Keratinocyte (primary cell): ENCODE measurements around the gene SLC12A9. TPM values are rescaled to one million over a fixed set of nuclear protein-coding genes. Genes with fewer than 3 reads are reported as not detected.

Source experiments
- DNase-seq: peaks from one replicate; pipeline ENCODE4 v3.0.0-alpha.2; 2011; ENCODE audit warnings: low read depth, missing footprints, low spot score
- FAIRE-seq: peaks from 2 replicates; lab custom pipeline; 2011; peaks lifted over from hg19 to GRCh38; lab: Jason Lieb, UNC
- H2AFZ ChIP-seq: 2 replicates; pipeline ENCODE4 v1.6.0; 2012; ENCODE audit warnings: low read length, control low read depth, inconsistent platforms; ENCODE audit not compliant: control insufficient read depth
- H3K27ac ChIP-seq: 2 replicates; pipeline ENCODE4 v1.5.1; 2011; ENCODE audit warnings: low read length; ENCODE audit not compliant: control insufficient read depth, insufficient read depth
- H3K27me3 ChIP-seq: 3 replicates; pipeline ENCODE4 v1.6.0; 2011; ENCODE audit warnings: low read length; ENCODE audit not compliant: control insufficient read depth, insufficient read depth; ENCODE audit errors: extremely low read depth
- H3K36me3 ChIP-seq, 2 experiments: 2 replicates in 1 of 2; 3 replicates in 1 of 2; pipeline ENCODE4 v1.5.1; 2011; ENCODE audit warnings: low read length in 2 of 2, mild to moderate bottlenecking in 1 of 2; ENCODE audit not compliant: control insufficient read depth in 2 of 2, insufficient read depth in 2 of 2; ENCODE audit errors: extremely low read depth in 1 of 2
- H3K4me1 ChIP-seq: 3 replicates; pipeline ENCODE4 v1.5.1; 2011; ENCODE audit warnings: low read length; ENCODE audit not compliant: control insufficient read depth, insufficient read depth; ENCODE audit errors: extremely low read depth
- H3K4me2 ChIP-seq: 3 replicates; pipeline ENCODE4 v1.6.0; 2011; ENCODE audit warnings: low read depth, low read length; ENCODE audit not compliant: control insufficient read depth, insufficient read depth; ENCODE audit errors: extremely low read depth
- H3K4me3 ChIP-seq, 3 experiments: fragments of 200-600 bp in 1 of 3; sonication (generic) in 1 of 3; 2 replicates in 2 of 3; 3 replicates in 1 of 3; pipeline ENCODE4 v1.5.1; 2011 to 2016; ENCODE audit warnings: low read length in 3 of 3, mild to moderate bottlenecking in 3 of 3, control low read depth in 2 of 3, inconsistent platforms in 1 of 3, low read depth in 1 of 3, mixed read lengths in 1 of 3, mixed run types in 1 of 3, moderate library complexity in 1 of 3; ENCODE audit not compliant: control insufficient read depth in 2 of 3, insufficient read depth in 2 of 3; ENCODE audit errors: extremely low read depth in 1 of 3
- H3K79me2 ChIP-seq: 2 replicates; pipeline ENCODE4 v1.6.0; 2012; ENCODE audit warnings: low read length; ENCODE audit not compliant: control insufficient read depth, insufficient read depth
- H3K9ac ChIP-seq: 3 replicates; pipeline ENCODE4 v1.6.0; 2011; ENCODE audit warnings: low read length; ENCODE audit not compliant: control insufficient read depth, insufficient read depth; ENCODE audit errors: extremely low read depth
- H3K9me1 ChIP-seq: 3 replicates; pipeline ENCODE4 v1.6.0; 2011; ENCODE audit warnings: low read length; ENCODE audit not compliant: control insufficient read depth, insufficient read depth; ENCODE audit errors: extremely low read depth
- H3K9me3 ChIP-seq: 2 replicates; pipeline ENCODE4 v1.5.1; 2012; ENCODE audit warnings: low read depth, low read length; ENCODE audit not compliant: control insufficient read depth
- H4K20me1 ChIP-seq: 3 replicates; pipeline ENCODE4 v1.6.0; 2011; ENCODE audit warnings: low read length; ENCODE audit not compliant: control insufficient read depth, insufficient read depth; ENCODE audit errors: extremely low read depth
- EZH2 ChIP-seq: IDR thresholded peaks from one replicate; pipeline ENCODE4 v1.6.1; 2012; ENCODE audit warnings: inconsistent platforms, mild to moderate bottlenecking, low read length, moderate library complexity
- dilution Hi-C: fragments of 300-500 bp; cut with MboI; formaldehyde crosslinking; loops from one replicate; pipeline ENCODE4 v1.7.0; 2020; ENCODE audit warnings: low sequenced_read_pairs; ENCODE audit not compliant: extremely low pct_ligation_motif_present
- polyA plus RNA-seq, 5 experiments: library from polyadenylated mRNA; depleted of rRNA in 3 of 5; stranded (reverse) in 3 of 5; stranded (forward) in 1 of 5; unstranded in 1 of 5; fragments of >200 nt; gene quantifications; 1 replicate in 1 of 5; 2 replicates in 3 of 5; 3 replicates in 1 of 5; pipeline versions ENCODE4 v1.2.1 to v1.2.3, GENCODE V29; 2011 to 2012; ENCODE audit warnings: missing spikeins in 2 of 5, low read depth in 1 of 5, low replicate concordance in 1 of 5
- TF ChIP-seq, protein P1 (sequence below), 3 experiments: IDR thresholded peaks in 1 of 3; conservative IDR thresholded peaks in 1 of 3; optimal IDR thresholded peaks in 1 of 3; 2 replicates in 2 of 3; 3 replicates in 1 of 3; pipeline versions ENCODE3 to v1.5.1; 2011; ENCODE audit warnings: low read length in 3 of 3, mild to moderate bottlenecking in 3 of 3, moderate library complexity in 2 of 3, control low read depth in 1 of 3, inconsistent platforms in 1 of 3; ENCODE audit not compliant: insufficient read depth in 2 of 3; ENCODE audit errors: extremely low read depth in 1 of 3

The SLC12A9 gene
- polyA plus RNA-seq, 1 donor (not counting 4 experiments of a cell fraction or from before 2014, with no cell fraction given): 19.8 TPM

- Histone ChIP-seq H3K27me3 (no peaks in the 10 kb centered on the region), H3K79me2 (peaks cover 32% of the 10 kb centered on the region), H3K36me3 (peaks cover 49 to 61% of the 10 kb centered on the region in 2 experiments), H3K4me1 (peaks cover 2% of the 10 kb centered on the region), H3K4me3 (no peak overlapping the region), H2AFZ (no peak overlapping the region), H3K9ac (no peak overlapping the region), H3K9me3 (no peaks in the 10 kb centered on the region), H3K9me1 (no peaks in the 10 kb centered on the region), H4K20me1 (no peaks in the 10 kb centered on the region), H3K27ac (no peak overlapping the region), H3K4me2 (no peak overlapping the region)
- no peak for TF ChIP-seq EZH2
- TF ChIP-seq, protein P1, sequence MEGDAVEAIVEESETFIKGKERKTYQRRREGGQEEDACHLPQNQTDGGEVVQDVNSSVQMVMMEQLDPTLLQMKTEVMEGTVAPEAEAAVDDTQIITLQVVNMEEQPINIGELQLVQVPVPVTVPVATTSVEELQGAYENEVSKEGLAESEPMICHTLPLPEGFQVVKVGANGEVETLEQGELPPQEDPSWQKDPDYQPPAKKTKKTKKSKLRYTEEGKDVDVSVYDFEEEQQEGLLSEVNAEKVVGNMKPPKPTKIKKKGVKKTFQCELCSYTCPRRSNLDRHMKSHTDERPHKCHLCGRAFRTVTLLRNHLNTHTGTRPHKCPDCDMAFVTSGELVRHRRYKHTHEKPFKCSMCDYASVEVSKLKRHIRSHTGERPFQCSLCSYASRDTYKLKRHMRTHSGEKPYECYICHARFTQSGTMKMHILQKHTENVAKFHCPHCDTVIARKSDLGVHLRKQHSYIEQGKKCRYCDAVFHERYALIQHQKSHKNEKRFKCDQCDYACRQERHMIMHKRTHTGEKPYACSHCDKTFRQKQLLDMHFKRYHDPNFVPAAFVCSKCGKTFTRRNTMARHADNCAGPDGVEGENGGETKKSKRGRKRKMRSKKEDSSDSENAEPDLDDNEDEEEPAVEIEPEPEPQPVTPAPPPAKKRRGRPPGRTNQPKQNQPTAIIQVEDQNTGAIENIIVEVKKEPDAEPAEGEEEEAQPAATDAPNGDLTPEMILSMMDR (optimal IDR thresholded peaks at IDR 0.05 in 1 of 3, IDR thresholded peaks at IDR 0.05 in 1 of 3, conservative IDR thresholded peaks at IDR 0.05 in 1 of 3; ENCODE audit: extremely low read depth in 1 of 3, insufficient read depth in 2 of 3, low read length in 3 of 3): no peak
- dilution Hi-C loops: no loop called here
- DNase-seq: no peak
- no peak for FAIRE-seq
Observed at GRCh38 chr7:100819586-100819985, 32.9 kb upstream of the SLC12A9 start.

DNA sequence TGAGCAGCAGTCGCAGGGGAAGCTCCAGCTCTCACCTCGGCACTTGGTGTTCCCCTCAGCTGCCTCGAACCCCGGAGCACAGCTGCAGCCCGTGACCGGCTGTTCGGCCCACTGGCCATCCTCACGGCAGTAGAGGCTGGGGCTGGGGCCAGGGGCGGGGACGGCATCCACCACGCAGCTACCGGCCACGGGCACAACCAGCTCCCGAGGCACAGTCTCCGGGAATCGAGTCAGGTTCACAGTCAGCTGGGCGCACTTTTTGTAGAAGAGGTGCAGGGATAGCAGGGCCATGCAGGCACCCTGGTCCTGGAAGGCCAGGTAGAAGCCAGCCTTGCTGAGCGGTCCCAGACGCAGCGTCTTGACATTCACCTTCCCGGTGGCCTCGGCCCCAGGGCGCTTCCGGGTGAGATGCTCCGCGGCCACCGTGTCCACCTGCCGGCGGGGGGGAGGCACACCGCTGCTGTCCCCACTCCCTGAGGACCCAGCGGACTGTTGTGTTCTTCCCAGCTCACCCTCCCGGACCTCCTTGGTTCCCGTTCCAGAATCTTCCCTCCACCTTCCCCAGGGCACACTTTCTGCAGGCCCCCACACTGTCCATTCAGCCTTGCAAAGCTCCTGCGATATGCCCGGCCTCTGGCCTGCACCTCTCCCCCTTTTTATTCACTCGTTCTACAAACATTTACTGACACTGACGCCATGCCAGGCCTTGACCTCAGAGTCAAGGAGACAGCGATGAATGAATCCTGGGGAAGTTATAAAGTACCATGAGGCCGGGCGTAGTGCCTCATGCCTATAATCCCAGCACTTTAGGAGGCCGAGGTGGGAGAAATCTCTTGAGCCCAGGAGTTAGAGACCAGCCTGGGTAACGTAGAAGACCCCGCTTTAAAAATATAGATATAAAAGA lies 30.0 kb upstream of the SLC12A9 start:
- Histone ChIP-seq H3K27me3 (no peaks in the 10 kb centered on the region), H3K9me3 (no peaks in the 10 kb centered on the region), H4K20me1 (peaks cover 4% of the 10 kb centered on the region), H3K9ac (no peak overlapping the region), H3K4me3 (no peak overlapping the region), H3K9me1 (no peaks in the 10 kb centered on the region), H3K36me3 (peaks cover 32 to 45% of the 10 kb centered on the region in 2 experiments), H3K79me2 (peaks cover 58% of the 10 kb centered on the region), H3K4me1 (peaks cover 6% of the 10 kb centered on the region), H3K4me2 (no peak overlapping the region), H3K27ac (no peak overlapping the region), H2AFZ (no peak overlapping the region)
- no peak for FAIRE-seq
- dilution Hi-C loops: no loop called here
- TF ChIP-seq, protein P1 (optimal IDR thresholded peaks at IDR 0.05 in 1 of 3, IDR thresholded peaks at IDR 0.05 in 1 of 3, conservative IDR thresholded peaks at IDR 0.05 in 1 of 3; ENCODE audit: extremely low read depth in 1 of 3, insufficient read depth in 2 of 3, low read length in 3 of 3): no peak
- no peak for TF ChIP-seq EZH2
- no peak for DNase-seq
